ENCODE results near the gene STK32C.

DNA sequence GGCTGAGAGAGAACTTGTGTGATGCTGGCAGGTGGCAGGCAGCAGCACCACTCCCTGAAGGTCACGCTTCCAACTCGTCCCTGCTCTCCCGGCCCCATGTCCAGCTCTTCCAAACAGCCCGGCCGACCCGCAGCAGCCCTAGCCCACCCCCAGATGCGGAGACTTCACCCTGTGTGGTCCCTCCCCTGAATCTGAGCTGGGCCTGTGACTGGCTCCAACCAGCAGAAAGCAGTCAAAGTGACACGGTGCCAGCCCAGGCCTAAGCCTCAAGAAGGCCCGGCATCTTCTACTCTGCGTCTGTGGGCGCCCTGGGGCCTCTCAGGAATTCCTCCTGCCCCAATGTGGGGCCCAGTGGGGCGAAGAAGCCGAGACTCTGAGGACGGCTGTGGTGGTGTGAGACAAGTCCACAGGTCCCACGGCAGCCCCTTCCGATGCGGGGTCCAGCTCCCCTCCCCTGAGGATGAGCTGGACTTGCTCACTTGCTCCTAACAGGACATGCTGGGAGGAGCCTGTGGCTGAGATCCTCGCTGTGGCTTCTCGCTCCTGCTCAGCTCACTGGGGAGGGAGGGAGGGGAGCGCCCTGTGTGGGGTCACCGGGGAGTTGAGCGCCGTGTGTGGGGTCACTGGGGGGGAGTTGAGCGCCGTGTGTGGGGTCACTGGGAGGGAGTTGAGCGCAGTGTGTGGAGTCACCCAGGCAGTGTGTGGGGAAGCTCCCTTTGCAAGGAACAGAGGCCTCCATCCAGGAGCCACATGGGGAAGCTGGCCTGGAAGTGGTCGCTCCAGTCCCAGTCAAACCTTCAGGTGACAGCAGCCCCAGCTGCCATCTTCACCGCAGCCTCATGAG lies 9.5 kb downstream of the STK32C start:
- TF ChIP-seq USF2 (IDR thresholded peaks at IDR 0.05; ENCODE audit: low read depth, low read length) (no peak), FOS (IDR thresholded peaks at IDR 0.05; ENCODE audit: low read depth, low read length) (no peak), POLR2A (IDR thresholded peaks at IDR 0.05; ENCODE audit: low read depth, low read length) (no peak), RFX5 (IDR thresholded peaks at IDR 0.05; ENCODE audit: low read depth, low read length) (no peak), MAFK (IDR thresholded peaks at IDR 0.05; ENCODE audit: low read depth, low read length) (no peak)
- TF ChIP-seq, protein P1, sequence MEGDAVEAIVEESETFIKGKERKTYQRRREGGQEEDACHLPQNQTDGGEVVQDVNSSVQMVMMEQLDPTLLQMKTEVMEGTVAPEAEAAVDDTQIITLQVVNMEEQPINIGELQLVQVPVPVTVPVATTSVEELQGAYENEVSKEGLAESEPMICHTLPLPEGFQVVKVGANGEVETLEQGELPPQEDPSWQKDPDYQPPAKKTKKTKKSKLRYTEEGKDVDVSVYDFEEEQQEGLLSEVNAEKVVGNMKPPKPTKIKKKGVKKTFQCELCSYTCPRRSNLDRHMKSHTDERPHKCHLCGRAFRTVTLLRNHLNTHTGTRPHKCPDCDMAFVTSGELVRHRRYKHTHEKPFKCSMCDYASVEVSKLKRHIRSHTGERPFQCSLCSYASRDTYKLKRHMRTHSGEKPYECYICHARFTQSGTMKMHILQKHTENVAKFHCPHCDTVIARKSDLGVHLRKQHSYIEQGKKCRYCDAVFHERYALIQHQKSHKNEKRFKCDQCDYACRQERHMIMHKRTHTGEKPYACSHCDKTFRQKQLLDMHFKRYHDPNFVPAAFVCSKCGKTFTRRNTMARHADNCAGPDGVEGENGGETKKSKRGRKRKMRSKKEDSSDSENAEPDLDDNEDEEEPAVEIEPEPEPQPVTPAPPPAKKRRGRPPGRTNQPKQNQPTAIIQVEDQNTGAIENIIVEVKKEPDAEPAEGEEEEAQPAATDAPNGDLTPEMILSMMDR (conservative IDR thresholded peaks at IDR 0.05; ENCODE audit: low read depth, low read length): no peak
